AG04449 (cell line): ENCODE results near the gene FBXO15.

Source experiments
- CTCF ChIA-PET: fragments of 350-600 bp; formaldehyde crosslinking; extraction: SDS; loops from one replicate; lab custom pipeline; 2021; ENCODE audit warnings: antibody characterized with exemption; lab: Yijun Ruan, JAX
- POLR2A ChIA-PET: fragments of 400-600, 350-600 bp; formaldehyde crosslinking; extraction: SDS; loops from one replicate; lab custom pipeline; 2020; ENCODE audit warnings: antibody characterized with exemption, inconsistent platforms; lab: Yijun Ruan, JAX
- DNase-seq: peaks from one replicate; pipeline ENCODE4 v3.0.0-alpha.2; 2010; ENCODE audit warnings: low read depth, low spot score
- H3K4me3 ChIP-seq: 2 replicates; pipeline ENCODE4 v1.5.1; 2011; ENCODE audit warnings: low read depth, mild to moderate bottlenecking, control low read depth, low read length
- CTCF ChIP-seq: IDR thresholded peaks from one replicate; pipeline ENCODE4 v1.5.1; 2011; ENCODE audit warnings: mild to moderate bottlenecking, moderate library complexity, low read length, control low read depth, inconsistent platforms; ENCODE audit not compliant: insufficient read depth; ENCODE audit errors: missing control alignments

FBXO15 gene

GRCh38 chr18:74114116-74114515 is 33.5 kb downstream of the FBXO15 start:
- POLR2A ChIA-PET = no interaction called here
- DNase-seq = no peak
- CTCF ChIA-PET = interaction anchor here (1.6 to 8.1 kb wide), 3 partner anchors 14 to 1352 kb away, joined by 4 to 78 read pairs (median 5); no protein-coding TSS in a partner anchor
- TF ChIP-seq CTCF = no peak
- H3K4me3 ChIP-seq = no peak overlapping the region

GRCh38 chr18:74113711-74114110 is 33.9 kb downstream of the FBXO15 start:
- H3K4me3 ChIP-seq = no peak overlapping the region
- ChIA-PET CTCF (interaction anchor here (8.1 kb wide), 1 partner anchor 1352 kb away, joined by 78 read pairs; no protein-coding TSS in a partner anchor), POLR2A (no interaction called here)
- no peak for DNase-seq
- TF ChIP-seq CTCF = no peak

- ChIA-PET POLR2A (no interaction called here), CTCF (interaction anchor here (8.1 kb wide), 1 partner anchor 1349 kb away, joined by 78 read pairs; no protein-coding TSS in a partner anchor)
- H3K4me3 ChIP-seq = no peak overlapping the region
- DNase-seq = no peak
- no peak for TF ChIP-seq CTCF
Observed at GRCh38 chr18:74110976-74111375, 36.7 kb downstream of the FBXO15 start.

- CTCF ChIA-PET = no interaction called here
- no peak for TF ChIP-seq CTCF
- POLR2A ChIA-PET = no interaction called here
- no peak overlapping the region for H3K4me3 ChIP-seq
- no peak for DNase-seq
Observed at GRCh38 chr18:74110149-74110548, 37.5 kb downstream of the FBXO15 start.

- ChIA-PET POLR2A (no interaction called here), CTCF (no interaction called here)
- no peak for TF ChIP-seq CTCF
- H3K4me3 ChIP-seq = no peak overlapping the region
- DNase-seq = no peak
Observed at GRCh38 chr18:74108460-74108859, 39.2 kb downstream of the FBXO15 start.

GRCh38 chr18:74097803-74098202 is 49.8 kb downstream of the FBXO15 start:
- POLR2A ChIA-PET = no interaction called here
- DNase-seq = no peak
- no peak for TF ChIP-seq CTCF

More at GRCh38 chr18:74097803-74098202, 49.8 kb downstream of the FBXO15 start:
- CTCF ChIA-PET = interaction anchor here (0.9 kb wide), 1 partner anchor 21 kb away, joined by 3 read pairs; no protein-coding TSS in a partner anchor
- H3K4me3 ChIP-seq = no peak overlapping the region
